HepG2 (cell line): ENCODE data around the gene BUB1. TPM values are rescaled to one million over a fixed set of nuclear protein-coding genes. Genes with fewer than 3 reads are reported as not detected.
A peak's percentile ranks its signal among the peaks of the same experiment; 100 is the strongest.
"Not testable (repeated sequence)": the region's sequence is repeated elsewhere in the genome, so short reads cannot be mapped to it uniquely, and the experiment has no call there.

Source experiments
- ATAC-seq: fragments of 200-7000 bp; cut with Tn5 transposase; 3 replicates; pipeline ENCODE4 v1.9.1; 2020; ENCODE audit warnings: mild to moderate bottlenecking, moderate library complexity
- BruUV-seq: library from RNA; stranded (reverse); fragments of 400-500 nt; replicated peaks from 2 replicates; lab custom pipeline; 2021; lab: Mats Ljungman, UMichigan
- CTCF ChIA-PET: fragments of 300-600 bp; formaldehyde crosslinking; extraction: SDS; loops from one replicate; lab custom pipeline; 2021; ENCODE audit warnings: low total read pairs, inconsistent platforms, low intra/inter-chr PET ratio; lab: Yijun Ruan, JAX
- POLR2A ChIA-PET: fragments of 350-600 bp; sonication (Branson Sonifier 250); formaldehyde crosslinking; loops from one replicate; lab custom pipeline; 2020; ENCODE audit warnings: antibody characterized with exemption, inconsistent platforms; lab: Yijun Ruan, JAX
- DNase-seq: peaks from one replicate; pipeline ENCODE4 v3.0.0-alpha.2; 2015; ENCODE audit warnings: low spot score
- FAIRE-seq: peaks from 3 replicates; lab custom pipeline; 2011; peaks lifted over from hg19 to GRCh38; lab: Jason Lieb, UNC
- H2AFZ ChIP-seq: one replicate; pipeline ENCODE4 v1.6.1; 2011; ENCODE audit warnings: low read length, inconsistent platforms
- H3K27ac ChIP-seq: fragments of 300-600 bp; 3 replicates; pipeline ENCODE4 v1.8.0; 2011; ENCODE audit warnings: mixed run types, mild to moderate bottlenecking, mixed read lengths, low read length, inconsistent platforms; ENCODE audit not compliant: insufficient read depth; ENCODE audit errors: extremely low read length
- H3K27me3 ChIP-seq, 2 experiments: fragments of 200-600 bp in 1 of 2; 2 replicates in 1 of 2; 3 replicates in 1 of 2; pipeline versions ENCODE4 v1.6.0 to v1.8.0; 2011; ENCODE audit warnings: low read length in 2 of 2, mild to moderate bottlenecking in 2 of 2, moderate library complexity in 2 of 2, inconsistent platforms in 1 of 2; ENCODE audit not compliant: insufficient read depth in 2 of 2, control insufficient read depth in 1 of 2
- H3K36me3 ChIP-seq, 2 experiments: fragments of 200-600 bp in 1 of 2; replicated peaks in 1 of 2; 2 replicates in 1 of 2; 3 replicates in 1 of 2; pipeline versions ENCODE4 v1.5.1 to v1.8.0; 2011; ENCODE audit warnings: low read length in 2 of 2, inconsistent platforms in 1 of 2; ENCODE audit not compliant: insufficient read depth in 2 of 2, control insufficient read depth in 1 of 2
- H3K4me1 ChIP-seq: 2 replicates; pipeline ENCODE4 v1.5.1; 2012; ENCODE audit warnings: low read length, inconsistent platforms; ENCODE audit not compliant: insufficient read depth
- H3K4me2 ChIP-seq: 2 replicates; pipeline ENCODE4 v1.6.0; 2011; ENCODE audit warnings: low read depth, low read length, inconsistent platforms
- H3K4me3 ChIP-seq, 3 experiments: fragments of 200-600 bp in 1 of 3; sonication (generic), shearing (Covaris generic) in 1 of 3; replicated peaks in 1 of 3; 2 replicates each; pipeline ENCODE4 v1.5.1; 2011 to 2016; ENCODE audit warnings: low read length in 3 of 3, inconsistent platforms in 2 of 3, low read depth in 2 of 3, mild to moderate bottlenecking in 2 of 3, control low read depth in 1 of 3, mixed read lengths in 1 of 3; ENCODE audit not compliant: insufficient read depth in 1 of 3
- H3K79me2 ChIP-seq: one replicate; pipeline ENCODE4 v1.6.1; 2011; ENCODE audit warnings: low read length, inconsistent platforms; ENCODE audit not compliant: insufficient read depth
- H3K9ac ChIP-seq: 2 replicates; pipeline ENCODE4 v1.6.0; 2011; ENCODE audit warnings: mild to moderate bottlenecking, low read depth, low read length, inconsistent platforms; ENCODE audit not compliant: insufficient read depth
- H3K9me3 ChIP-seq: 2 replicates; pipeline ENCODE4 v1.5.1; 2012; ENCODE audit warnings: mild to moderate bottlenecking, low read length
- H4K20me1 ChIP-seq: 2 replicates; pipeline ENCODE4 v1.6.0; 2011; ENCODE audit warnings: inconsistent platforms, mild to moderate bottlenecking, low read length, moderate library complexity; ENCODE audit not compliant: insufficient read depth
- GZF1 ChIP-seq: sonication (generic); formaldehyde crosslinking; IDR thresholded peaks from 2 replicates; pipeline ENCODE4 v1.5.1; 2020; ENCODE audit warnings: mild to moderate bottlenecking, missing genetic modification reagents
- POLR2AphosphoS5 ChIP-seq: IDR thresholded peaks from 2 replicates; pipeline ENCODE4 v1.6.1; 2012; ENCODE audit warnings: low read depth, low read length
- WGBS: methylation state at CpG from one replicate; pipeline ENCODE4 v1.1.6; 2017; ENCODE audit warnings: low lambda C conversion rate; 5-methylcytosine and 5-hydroxymethylcytosine counted together
- in situ Hi-C: cut with HindIII; loops from 2 replicates; pipeline ENCODE4 v1.10.0; 2017; ENCODE audit warnings: low pct_unique_long_range_greater_than_20kb; ENCODE audit not compliant: extremely low pct_ligation_motif_present
- intact Hi-C: fragments of 100-400 bp; cut with micrococcal nuclease; formaldehyde crosslinking; loops from one replicate; pipeline ENCODE4 v1.10.0; 2022; ENCODE audit not compliant: unreplicated experiment
- polyA plus RNA-seq, 8 experiments: library from polyadenylated mRNA; depleted of rRNA in 3 of 8; stranded (reverse) in 7 of 8; unstranded in 1 of 8; fragments of >200 nt; fragmentation: Illumina TruSeq in 4 of 8; extraction: Trizol in 4 of 8; gene quantifications; 2 replicates each; pipeline versions ENCODE4 v1.2.1 to v1.2.3, GENCODE V29; 2011 to 2016; ENCODE audit warnings: low read depth in 4 of 8, missing spikeins in 1 of 8, mixed read lengths in 1 of 8; ENCODE audit not compliant: insufficient read depth in 1 of 8
- total RNA-seq, 5 experiments: library from RNA; depleted of rRNA; stranded (reverse); fragments of >200 nt; fragmentation: Illumina TruSeq; extraction: Trizol; gene quantifications; 2 replicates each; pipeline ENCODE4 v1.2.3, GENCODE V29; 2016; ENCODE audit warnings: low read depth in 1 of 5

BUB1 gene
- total and polyA plus RNA-seq, 2 of the 13 experiments (the other 11 are each of a cell fraction or from before 2014, with no cell fraction given): 27.8 to 52.6 TPM

- BruUV-seq: no TSS peak
- FAIRE-seq: no peak
- no peak for ATAC-seq
Observed at GRCh38 chr2:110637093-110637492, 40.8 kb downstream of the BUB1 start.

GRCh38 chr2:110635949-110636628 lies 41.8 kb downstream of the BUB1 start:
- DNase-seq, BruUV-seq, H3K4me3 ChIP-seq, ATAC-seq, CTCF ChIA-PET, H2AFZ ChIP-seq, H3K4me2 ChIP-seq, H3K27ac ChIP-seq, H3K4me1 ChIP-seq, H3K27me3 ChIP-seq, intact Hi-C loops, H3K79me2 ChIP-seq, in situ Hi-C loops, H4K20me1 ChIP-seq, H3K9ac ChIP-seq, FAIRE-seq, POLR2A ChIA-PET, H3K9me3 ChIP-seq: not testable (repeated sequence)
- peaks cover 13 to 44% of the 10 kb centered on the region in 2 experiments for H3K36me3 ChIP-seq
- over 99% methylated on average over 4 of the region's 4 CpGs for WGBS

More at GRCh38 chr2:110637093-110637492, 40.8 kb downstream of the BUB1 start:
- Histone ChIP-seq H3K9me3 (no peaks in the 10 kb centered on the region), H3K27me3 (no peaks in the 10 kb centered on the region), H3K4me2 (no peak overlapping the region), H4K20me1 (no peaks in the 10 kb centered on the region)
- CTCF ChIA-PET: no interaction called here
- in situ Hi-C loops: no loop called here
- TF ChIP-seq GZF1 (CRISPR knock-in tag) (no peak), POLR2AphosphoS5 (0 out of 2 replicates have a peak, but pooled peaks have one; percentile 16)
- TF ChIP-seq, all 625 proteins: peak for 1
- H3K79me2 ChIP-seq: no peaks in the 10 kb centered on the region
- H3K9ac ChIP-seq: no peak overlapping the region
- no peak overlapping the region for H3K4me3 ChIP-seq
- no peak for DNase-seq
- no peaks in the 10 kb centered on the region for H3K4me1 ChIP-seq
- no peak overlapping the region for H2AFZ ChIP-seq
- 98% methylated on average over 1 of the region's 1 CpG for WGBS
- POLR2A ChIA-PET: no interaction called here
- intact Hi-C loops: no loop called here
- no peak overlapping the region for H3K27ac ChIP-seq
- H3K36me3 ChIP-seq: peaks cover 18 to 54% of the 10 kb centered on the region in 2 experiments

GRCh38 chr2:110627348-110627747 lies 50.5 kb downstream of the BUB1 start:
- FAIRE-seq, CTCF ChIA-PET: not testable (repeated sequence)

GRCh38 chr2:110619326-110619939 lies 58.4 kb downstream of the BUB1 start:
- H3K36me3 ChIP-seq, H3K9ac ChIP-seq, intact Hi-C loops, DNase-seq, H3K27ac ChIP-seq, H3K4me1 ChIP-seq, H2AFZ ChIP-seq, H4K20me1 ChIP-seq, H3K4me2 ChIP-seq, H3K27me3 ChIP-seq, BruUV-seq, H3K79me2 ChIP-seq, CTCF ChIA-PET, in situ Hi-C loops, H3K4me3 ChIP-seq, H3K9me3 ChIP-seq, FAIRE-seq, POLR2A ChIA-PET: not testable (repeated sequence)
- peak; percentile 60 for ATAC-seq
- WGBS: 31% methylated on average over 2 of the region's 9 CpGs

More at GRCh38 chr2:110627348-110627747, 50.5 kb downstream of the BUB1 start:
- 89% methylated on average over 1 of the region's 1 CpG for WGBS
- DNase-seq, BruUV-seq, intact Hi-C loops, POLR2A ChIA-PET, H2AFZ ChIP-seq, H3K9ac ChIP-seq, H3K4me2 ChIP-seq, H3K4me1 ChIP-seq, H3K36me3 ChIP-seq, in situ Hi-C loops, H3K27me3 ChIP-seq, H4K20me1 ChIP-seq, H3K79me2 ChIP-seq, ATAC-seq, H3K27ac ChIP-seq, H3K9me3 ChIP-seq, H3K4me3 ChIP-seq: not testable (repeated sequence)
